ENCODE data around the gene SLCO4A1.

The SLCO4A1 gene

DNA sequence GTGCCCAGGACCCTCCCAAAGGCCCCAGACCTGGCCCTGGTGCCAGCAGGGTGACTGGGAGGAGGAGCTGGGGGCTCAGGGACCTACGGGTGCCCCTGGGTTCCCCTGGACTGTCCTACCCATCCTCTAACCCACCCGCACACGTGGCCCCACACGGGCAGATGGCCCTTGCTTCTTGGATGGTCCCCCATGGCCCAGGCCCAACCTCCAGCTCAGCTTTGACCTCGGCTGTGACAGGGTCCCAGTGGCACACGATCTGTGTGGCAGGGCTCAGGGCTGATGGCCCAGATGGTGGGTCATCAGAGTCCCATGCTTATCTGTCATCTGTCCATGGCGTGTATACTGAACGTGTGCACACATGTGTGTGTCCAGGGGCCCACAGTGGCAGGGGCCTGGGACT, 70.3 kb downstream of the SLCO4A1 start:
- no peak for DNase-seq (ENCODE audit: low read depth in 1 of 2, low spot score in 1 of 2)

DNA sequence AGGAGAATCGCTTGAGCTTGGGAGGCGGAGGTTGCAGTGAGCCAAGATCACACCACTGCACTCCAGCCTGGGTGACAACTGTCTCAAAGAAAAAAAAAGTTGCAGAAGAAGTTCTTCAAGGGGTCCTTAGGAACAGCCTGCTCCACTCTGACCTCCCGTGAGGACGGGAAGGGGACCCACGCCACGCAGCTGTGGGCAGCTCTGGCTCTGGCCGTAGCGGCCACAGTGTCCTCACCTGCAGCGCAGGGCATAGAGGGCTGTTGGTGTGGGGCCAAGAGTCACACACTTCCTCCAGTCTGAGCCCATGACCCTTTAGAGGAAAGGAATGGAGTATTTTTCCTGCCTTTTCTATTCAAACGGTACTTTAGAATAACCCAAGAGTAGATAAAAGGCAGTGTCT, 71.7 kb downstream of the SLCO4A1 start:
- no peak for DNase-seq (ENCODE audit: low read depth in 1 of 2, low spot score in 1 of 2)

DNA sequence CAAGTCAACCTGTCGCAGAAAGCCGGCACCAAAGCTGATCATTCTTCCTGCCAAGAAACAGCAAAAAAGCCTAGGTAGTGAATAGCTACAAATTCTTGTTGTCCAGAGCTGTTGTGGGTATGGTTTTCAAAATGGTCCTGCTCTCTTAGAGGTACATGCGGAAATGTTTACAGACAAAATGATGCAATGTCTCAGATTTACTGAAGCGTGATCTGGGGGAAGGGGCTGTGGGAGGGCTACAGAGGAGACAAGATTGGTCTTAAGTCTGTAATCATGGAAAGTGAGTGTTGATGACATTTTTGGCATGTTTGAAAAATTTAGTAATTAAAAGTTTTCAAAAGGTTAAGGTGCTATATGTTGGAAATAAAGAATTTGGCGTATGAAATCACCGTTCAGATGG, 72.5 kb downstream of the SLCO4A1 start:
- DNase-seq (ENCODE audit: low read depth in 1 of 2, low spot score in 1 of 2), result no peak

DNA sequence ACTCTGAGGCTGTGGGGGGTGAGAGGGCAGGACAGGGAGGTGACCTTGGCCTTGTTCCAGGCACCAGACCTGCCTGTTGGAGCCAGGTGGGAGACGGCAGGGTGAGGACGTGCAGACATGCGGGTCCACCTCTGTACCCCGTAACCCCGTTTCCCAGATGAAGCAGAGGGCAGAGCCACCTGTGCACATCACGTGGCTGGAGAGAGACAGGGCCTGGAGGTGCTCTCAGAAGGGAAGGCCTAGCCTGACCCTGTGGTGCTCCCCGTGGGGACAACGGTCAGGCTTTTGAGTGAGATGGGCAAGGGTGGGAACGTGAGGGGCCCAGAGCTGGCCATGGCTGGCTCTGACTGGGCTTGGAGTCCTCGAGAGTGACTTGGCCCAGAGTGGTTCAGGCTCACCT, 72.9 kb downstream of the SLCO4A1 start:
- no peak for DNase-seq (ENCODE audit: low read depth in 1 of 2, low spot score in 1 of 2)

DNA sequence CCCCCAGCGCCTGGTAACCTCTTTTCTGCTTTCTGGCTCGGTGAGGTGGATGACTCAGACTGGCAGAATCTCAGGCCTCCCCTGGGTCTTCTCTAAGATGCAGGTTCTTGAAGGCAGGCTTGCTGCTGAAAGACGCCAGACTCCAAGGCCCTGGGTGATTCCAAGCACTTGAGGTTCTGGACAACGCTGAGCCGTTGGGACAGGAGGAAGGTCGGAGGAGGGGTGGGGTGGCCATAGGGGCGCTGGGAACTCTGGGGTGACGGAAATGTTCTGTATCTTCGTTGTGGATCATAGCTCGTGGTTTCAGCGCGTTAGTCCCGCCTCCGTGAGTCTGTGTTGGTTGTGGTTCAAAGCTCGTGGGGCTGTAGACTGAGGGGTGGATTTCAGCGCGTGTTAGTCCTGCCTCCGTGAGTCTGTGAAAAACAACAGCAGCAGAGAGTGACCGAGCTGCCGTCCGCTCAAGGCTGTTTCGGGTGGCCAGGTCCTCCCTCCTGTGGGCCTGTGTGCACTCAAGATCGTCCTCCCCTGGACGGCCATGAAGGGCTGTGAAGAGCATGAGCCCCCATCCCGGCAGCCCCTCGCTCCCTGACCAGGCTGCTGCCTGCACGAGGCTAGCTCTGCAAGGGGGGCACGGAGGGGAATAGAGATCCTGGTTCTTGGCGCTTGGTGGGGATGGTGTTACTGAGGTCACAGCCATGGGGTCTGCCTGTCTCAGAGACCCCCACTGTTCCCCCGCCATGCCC, 74.1 kb downstream of the SLCO4A1 start:
- peak in 1 of 2 donors; percentile 13 for DNase-seq (ENCODE audit: low read depth in 1 of 2, low spot score in 1 of 2)

DNA sequence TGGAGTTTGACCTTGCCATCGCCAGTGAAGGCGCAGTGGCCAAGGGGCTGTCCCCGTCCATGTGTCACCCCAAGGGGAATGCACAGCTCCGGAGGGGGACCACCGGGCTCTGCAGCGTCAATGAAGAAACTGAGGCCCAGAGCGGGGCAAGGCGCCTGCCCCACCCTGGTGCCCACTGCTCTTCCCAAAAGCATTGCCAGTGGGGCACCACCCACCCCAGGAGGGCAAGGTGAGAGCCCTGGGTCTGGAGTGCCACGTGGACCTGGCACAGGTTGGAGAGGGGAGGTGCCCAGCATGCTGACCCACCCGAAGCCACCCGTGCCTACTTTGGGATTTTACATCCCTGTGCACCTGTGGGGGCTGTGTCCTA, 74.6 kb downstream of the SLCO4A1 start:
- no peak for DNase-seq (ENCODE audit: low read depth in 1 of 2, low spot score in 1 of 2)

DNA sequence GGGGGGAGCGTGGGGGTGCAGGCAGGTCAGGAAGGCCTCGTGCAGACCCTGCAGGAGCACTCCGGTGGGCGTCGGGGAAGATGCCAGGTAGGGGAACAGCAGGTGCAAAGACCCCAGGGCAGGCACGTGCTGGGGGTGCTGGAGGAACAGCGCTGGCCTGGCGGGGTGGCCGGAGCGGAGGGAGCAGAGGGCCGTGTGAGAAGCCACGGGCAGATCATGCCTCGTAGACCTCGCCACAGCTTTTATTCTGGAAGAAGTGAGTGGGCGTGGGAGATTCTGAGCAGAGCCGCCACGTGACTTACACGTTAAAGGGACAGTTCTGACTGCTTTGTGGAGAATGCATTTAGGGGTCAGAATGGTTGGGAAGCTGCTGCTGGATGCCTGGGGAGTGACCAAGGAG, 75.6 kb downstream of the SLCO4A1 start:
- DNase-seq (ENCODE audit: low read depth in 1 of 2, low spot score in 1 of 2), result no peak

DNA sequence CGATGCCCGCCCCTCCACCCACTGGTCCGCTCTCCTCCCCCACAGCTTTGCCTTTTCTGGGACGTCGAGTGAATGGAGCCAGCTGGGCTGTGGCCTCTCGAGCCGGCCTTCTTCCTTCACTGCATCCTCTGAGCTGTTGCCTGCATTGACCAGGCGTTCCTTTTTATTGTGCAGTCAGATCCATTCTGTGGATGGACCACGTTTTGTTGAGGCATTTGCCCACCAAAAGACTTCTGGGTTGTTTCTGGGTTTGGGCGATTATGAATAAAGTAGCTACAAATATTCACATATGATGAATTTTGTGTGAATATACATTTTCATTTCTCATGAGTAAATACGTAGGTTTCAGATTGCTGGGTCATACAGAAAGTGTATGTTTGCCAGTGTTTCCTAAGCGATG, 76.2 kb downstream of the SLCO4A1 start:
- no peak for DNase-seq (ENCODE audit: low read depth in 1 of 2, low spot score in 1 of 2)

DNA sequence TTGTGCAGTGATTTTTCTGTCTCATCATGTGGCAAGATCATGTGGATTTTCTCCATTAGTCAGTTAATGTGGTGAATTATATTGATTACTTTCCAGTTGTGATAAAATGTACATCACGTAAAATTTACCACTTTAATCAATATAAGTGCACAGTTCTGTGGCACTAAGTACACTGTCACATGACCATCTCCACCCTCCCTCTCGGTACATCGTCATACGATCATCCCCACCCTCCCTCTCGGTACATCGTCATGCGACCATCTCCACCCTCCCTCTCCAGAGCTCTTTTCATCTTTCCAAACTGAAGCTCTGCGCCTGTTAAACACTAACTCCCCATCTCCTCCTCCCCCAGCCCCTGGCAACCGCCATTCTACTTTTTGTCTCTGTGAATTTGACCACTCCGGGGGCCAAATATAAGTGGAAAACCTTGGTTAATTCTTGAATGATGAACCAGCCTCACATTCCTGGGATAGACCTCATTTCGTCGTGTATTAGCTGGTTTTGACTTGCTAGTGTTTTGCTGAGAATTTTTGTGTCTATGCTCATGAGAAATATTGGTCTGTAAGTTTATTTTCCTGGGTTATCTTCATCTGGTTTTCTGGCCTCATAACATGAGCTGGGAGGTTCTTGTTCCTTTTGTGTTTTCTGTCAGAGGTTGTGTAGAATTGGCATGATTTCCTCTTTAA, 77.1 kb downstream of the SLCO4A1 start:
- DNase-seq (ENCODE audit: low read depth in 1 of 2, low spot score in 1 of 2), result no peak

Data from activated CD4-positive, alpha-beta T cell treated with anti-CD3 and anti-CD28 coated beads, Interleukin-2, amount 50 U/mL, for 24 hours (primary cell).